ENCODE data around the gene TSPAN31. TPM values are rescaled to one million over a fixed set of nuclear protein-coding genes. Genes with fewer than 3 reads are reported as not detected.
A peak's percentile ranks its signal among the peaks of the same experiment; 100 is the strongest.

The TSPAN31 gene
- total and polyA plus RNA-seq, 9 of the 15 experiments (the other 6 are each of a cell fraction or from before 2014, with no cell fraction given) = 11.3 to 26.4 (median 14.3) TPM

GRCh38 chr12:57744777-57745484 lies at the start of gene TSPAN31 (continued):
- TF ChIP-seq ARID4B (CRISPR knock-in tag; IDR thresholded peaks at IDR 0.05) (peak; percentile 49; the same call in 1 of the 2 replicates), SUPT5H (IDR thresholded peaks at IDR 0.05) (peak; percentile 80), DNMT1 (IDR thresholded peaks at IDR 0.05) (peak; percentile 93; the same call in 1 of the 2 replicates), KDM2B (CRISPR knock-in tag; IDR thresholded peaks at IDR 0.05) (no peak), CSDE1 (IDR thresholded peaks at IDR 0.05) (0 out of 4 replicates have a peak, but pooled peaks of 1 of the 2 experiments have one; percentile 27), JUNB (CRISPR knock-in tag; conservative IDR thresholded peaks at IDR 0.05) (0 out of 2 replicates have a peak, but pooled peaks have one; percentile 54), ZMIZ1 (IDR thresholded peaks at IDR 0.05; ENCODE audit: low read depth in 2 of 2, low read length in 2 of 2) (peak in 1 of 2 experiments; percentile 50; a peak in 1 of 4 replicates), PHF8 (IDR thresholded peaks at IDR 0.05; ENCODE audit: borderline replicate concordance, low read length) (peak; percentile 65; the same call in 1 of the 2 replicates), KDM4B (IDR thresholded peaks at IDR 0.05; ENCODE audit: borderline replicate concordance in 2 of 2, low read depth in 1 of 2) (no peak), ZNF511 (CRISPR knock-in tag; IDR thresholded peaks at IDR 0.05) (0 out of 2 replicates have a peak, but pooled peaks have one; percentile 52), POLR2H (tag; IDR thresholded peaks at IDR 0.05; ENCODE audit: low read depth) (peak; percentile 70), ZNF584 (CRISPR knock-in tag; IDR thresholded peaks at IDR 0.05; ENCODE audit: low read depth) (peak; percentile 69; the same call in 1 of the 2 replicates), CEBPB (tag; IDR thresholded peaks at IDR 0.05) (peak; percentile 85), ZNF830 (CRISPR knock-in tag; IDR thresholded peaks at IDR 0.05) (no peak), OTX1 (CRISPR knock-in tag; IDR thresholded peaks at IDR 0.05) (peak; percentile 62; the same call in 1 of the 2 replicates), ZFX (CRISPR knock-in tag; IDR thresholded peaks at IDR 0.05) (peak; percentile 58), ZBTB12 (CRISPR knock-in tag; IDR thresholded peaks at IDR 0.05) (peak; percentile 8; the same call in 1 of the 2 replicates)

All from K562 (cell line).